H1 (cell line): ENCODE data around the gene TTLL5. TPM values are rescaled to one million over a fixed set of nuclear protein-coding genes. Genes with fewer than 3 reads are reported as not detected.

Source experiments
- CTCF ChIA-PET: fragments of 300-600 bp; sonication (Branson Sonifier 250); formaldehyde crosslinking; loops from one replicate; lab custom pipeline; 2021; ENCODE audit not compliant: partially characterized antibody; lab: Charles Lee
- POLR2A ChIA-PET: fragments of 300-600 bp; sonication (Branson Sonifier 250); formaldehyde crosslinking; loops from one replicate; lab custom pipeline; 2021; ENCODE audit warnings: inconsistent platforms; ENCODE audit not compliant: partially characterized antibody; lab: Charles Lee
- DNase-seq, 2 experiments: peaks; one replicate each; pipeline versions ENCODE4 v3.0.0 to v3.0.0-alpha.2; 2010 to 2022; ENCODE audit warnings: low spot score in 2 of 2, low read depth in 1 of 2, mixed read lengths in 1 of 2
- FAIRE-seq: peaks from 2 replicates; lab custom pipeline; 2011; peaks lifted over from hg19 to GRCh38; lab: Jason Lieb, UNC
- H2AFZ ChIP-seq: 2 replicates; pipeline ENCODE4 v1.8.1; 2012; ENCODE audit warnings: low read length, inconsistent platforms
- H2AK5ac ChIP-seq: 2 replicates; pipeline ENCODE4 v1.6.1; 2013; ENCODE audit warnings: low read depth, low read length
- H2BK120ac ChIP-seq: replicated peaks from 2 replicates; pipeline ENCODE3; 2013; ENCODE audit warnings: low read depth, low read length, inconsistent platforms
- H2BK12ac ChIP-seq: 2 replicates; pipeline ENCODE4 v1.6.1; 2013; ENCODE audit warnings: low read depth, low read length
- H2BK15ac ChIP-seq: 2 replicates; pipeline ENCODE4 v1.6.1; 2013; ENCODE audit warnings: low read length
- H2BK20ac ChIP-seq: 2 replicates; pipeline ENCODE4 v1.6.1; 2013; ENCODE audit warnings: low read length
- H2BK5ac ChIP-seq: 2 replicates; pipeline ENCODE4 v1.6.1; 2013; ENCODE audit warnings: low read depth, low read length
- H3K14ac ChIP-seq: 2 replicates; pipeline ENCODE4 v1.6.1; 2013; ENCODE audit warnings: inconsistent platforms; ENCODE audit not compliant: insufficient read length
- H3K18ac ChIP-seq: 2 replicates; pipeline ENCODE4 v1.6.1; 2013; ENCODE audit warnings: low read length; ENCODE audit errors: extremely low read depth
- H3K23ac ChIP-seq: 2 replicates; pipeline ENCODE4 v1.6.1; 2013; ENCODE audit warnings: inconsistent platforms; ENCODE audit not compliant: insufficient read length
- H3K23me2 ChIP-seq: 2 replicates; pipeline ENCODE4 v1.6.1; 2013; ENCODE audit warnings: low read depth, low read length
- H3K27ac ChIP-seq: 2 replicates; pipeline ENCODE4 v1.6.1; 2011; ENCODE audit warnings: low read depth, low read length, inconsistent platforms
- H3K27me3 ChIP-seq, 4 experiments: replicated peaks in 1 of 4; 1 replicate in 1 of 4; 2 replicates in 3 of 4; pipeline versions ENCODE4 v1.6.1 to v1.8.1; 2011 to 2013; ENCODE audit warnings: low read length in 3 of 4, mild to moderate bottlenecking in 3 of 4, inconsistent platforms in 2 of 4, mixed read lengths in 2 of 4, moderate library complexity in 1 of 4; ENCODE audit not compliant: control insufficient read depth in 3 of 4, insufficient read depth in 3 of 4; ENCODE audit errors: extremely low read depth in 1 of 4
- H3K36me3 ChIP-seq, 4 experiments: 2 replicates each; pipeline versions ENCODE4 v1.6.1 to v1.8.1; 2011 to 2013; ENCODE audit warnings: mild to moderate bottlenecking in 4 of 4, low read length in 3 of 4, moderate library complexity in 2 of 4, control low read depth in 1 of 4, inconsistent platforms in 1 of 4; ENCODE audit not compliant: insufficient read depth in 4 of 4, control insufficient read depth in 2 of 4
- H3K4ac ChIP-seq: replicated peaks from 2 replicates; pipeline ENCODE3; 2013; ENCODE audit warnings: low read length, low read depth, mixed read lengths, inconsistent platforms; ENCODE audit not compliant: insufficient read length
- H3K4me1 ChIP-seq, 4 experiments: replicated peaks in 1 of 4; 1 replicate in 1 of 4; 2 replicates in 3 of 4; pipeline versions ENCODE4 v1.6.1 to v1.8.1; 2011 to 2013; ENCODE audit warnings: low read length in 3 of 4, inconsistent platforms in 2 of 4, mixed read lengths in 1 of 4; ENCODE audit not compliant: insufficient read depth in 4 of 4, control insufficient read depth in 3 of 4
- H3K4me2 ChIP-seq, 2 experiments: 2 replicates each; pipeline versions ENCODE4 v1.6.1 to v1.8.1; 2011 to 2013; ENCODE audit warnings: low read depth in 2 of 2, low read length in 2 of 2, control low read depth in 1 of 2, inconsistent platforms in 1 of 2, mild to moderate bottlenecking in 1 of 2; ENCODE audit not compliant: insufficient read depth in 1 of 2
- H3K4me3 ChIP-seq, 4 experiments: fragments of 200-600, 300-600 bp in 1 of 4; sonication (generic), shearing (Covaris generic), sonication (Bioruptor Twin) in 1 of 4; 2 replicates each; pipeline versions ENCODE4 v1.5.1 to v1.8.1; 2011 to 2016; ENCODE audit warnings: low read length in 4 of 4, low read depth in 3 of 4, control low read depth in 2 of 4, inconsistent platforms in 2 of 4, mild to moderate bottlenecking in 2 of 4, mixed read lengths in 1 of 4, moderate library complexity in 1 of 4; ENCODE audit not compliant: insufficient read depth in 2 of 4; ENCODE audit errors: extremely low read depth in 1 of 4
- H3K56ac ChIP-seq: replicated peaks from 2 replicates; pipeline ENCODE3; 2013; ENCODE audit warnings: low read depth, mild to moderate bottlenecking, mixed read lengths, low read length, inconsistent platforms; ENCODE audit not compliant: insufficient read length
- H3K79me1 ChIP-seq: 2 replicates; pipeline ENCODE4 v1.6.1; 2013; ENCODE audit warnings: low read depth, low read length, control low read depth
- H3K79me2 ChIP-seq, 2 experiments: 2 replicates each; pipeline versions ENCODE4 v1.6.1 to v1.8.1; 2012 to 2013; ENCODE audit warnings: low read length in 2 of 2, mild to moderate bottlenecking in 2 of 2, inconsistent platforms in 1 of 2; ENCODE audit not compliant: insufficient read depth in 2 of 2, control insufficient read depth in 1 of 2
- H3K9ac ChIP-seq, 4 experiments: replicated peaks in 1 of 4; 1 replicate in 1 of 4; 2 replicates in 3 of 4; pipeline versions ENCODE4 v1.6.1 to v1.8.1; 2011 to 2013; ENCODE audit warnings: low read depth in 3 of 4, low read length in 3 of 4, control low read depth in 2 of 4, mild to moderate bottlenecking in 2 of 4, moderate library complexity in 2 of 4, inconsistent platforms in 1 of 4; ENCODE audit errors: extremely low read depth in 1 of 4
- H3K9me3 ChIP-seq, 2 experiments: 2 replicates each; pipeline versions ENCODE4 v1.6.1 to v1.8.1; 2012 to 2013; ENCODE audit warnings: mild to moderate bottlenecking in 2 of 2, moderate library complexity in 2 of 2, control low read depth in 1 of 2, inconsistent platforms in 1 of 2, low read depth in 1 of 2, low read length in 1 of 2, mixed read lengths in 1 of 2; ENCODE audit not compliant: insufficient read depth in 2 of 2
- H4K20me1 ChIP-seq, 2 experiments: replicated peaks in 1 of 2; 2 replicates each; pipeline versions ENCODE3 to v1.8.1; 2011 to 2013; ENCODE audit warnings: inconsistent platforms in 2 of 2, low read length in 2 of 2, mild to moderate bottlenecking in 1 of 2; ENCODE audit not compliant: insufficient read depth in 2 of 2, control insufficient read depth in 1 of 2
- H4K5ac ChIP-seq: 2 replicates; pipeline ENCODE4 v1.6.1; 2013; ENCODE audit warnings: low read length, low read depth, mixed read lengths, inconsistent platforms; ENCODE audit not compliant: insufficient read length
- H4K8ac ChIP-seq: 2 replicates; pipeline ENCODE4 v1.8.0; 2013; ENCODE audit warnings: mild to moderate bottlenecking, moderate library complexity, low read length, inconsistent platforms; ENCODE audit not compliant: insufficient read depth; ENCODE audit errors: extremely low read depth
- H4K91ac ChIP-seq: replicated peaks from 2 replicates; pipeline ENCODE3; 2013; ENCODE audit warnings: low read length, mixed read lengths, inconsistent platforms; ENCODE audit not compliant: insufficient read length
- GABPA ChIP-seq: IDR thresholded peaks from 2 replicates; pipeline ENCODE4 v1.6.1; 2011; ENCODE audit warnings: mild to moderate bottlenecking, low read length, moderate library complexity, borderline replicate concordance; ENCODE audit not compliant: insufficient read depth
- KDM4A ChIP-seq: IDR thresholded peaks from one replicate; pipeline ENCODE4 v1.7.1; 2012; ENCODE audit warnings: low read depth, mild to moderate bottlenecking, moderate library complexity, low read length, inconsistent platforms; ENCODE audit not compliant: severe bottlenecking
- NANOG ChIP-seq: IDR thresholded peaks from 2 replicates; pipeline ENCODE4 v1.6.1; 2011; ENCODE audit warnings: low read length, low read depth, mild to moderate bottlenecking, inconsistent platforms; ENCODE audit not compliant: insufficient read depth, poor library complexity, severe bottlenecking
- POLR2A ChIP-seq, 2 experiments: IDR thresholded peaks; 1 replicate in 1 of 2; 2 replicates in 1 of 2; pipeline ENCODE4 v1.6.1; 2011; ENCODE audit warnings: low read depth in 2 of 2, low read length in 2 of 2, mild to moderate bottlenecking in 2 of 2; ENCODE audit errors: control extremely low read depth in 1 of 2
- RNF2 ChIP-seq: fragments of 200-900, 300-1000 bp; sonication (generic); IDR thresholded peaks from 2 replicates; pipeline ENCODE4 v1.7.1; 2016; ENCODE audit warnings: borderline replicate concordance, low read depth, mild to moderate bottlenecking, antibody characterized with exemption, low read length; ENCODE audit not compliant: poor library complexity, severe bottlenecking; ENCODE audit errors: missing control alignments
- RXRA ChIP-seq: IDR thresholded peaks from 2 replicates; pipeline ENCODE4 v1.6.1; 2011; ENCODE audit warnings: low read depth, mild to moderate bottlenecking, low read length, moderate library complexity; ENCODE audit not compliant: insufficient read depth
- SIN3A ChIP-seq, 2 experiments: IDR thresholded peaks in 1 of 2; conservative IDR thresholded peaks in 1 of 2; 2 replicates each; pipeline ENCODE4 v1.6.1; 2011 to 2012; ENCODE audit warnings: low read length in 2 of 2, improper control_type of control experiment in 1 of 2, low read depth in 1 of 2, mild to moderate bottlenecking in 1 of 2
- SP1 ChIP-seq: IDR thresholded peaks from 2 replicates; pipeline ENCODE4 v1.6.1; 2011; ENCODE audit warnings: low read depth, low read length
- SP4 ChIP-seq: IDR thresholded peaks from 2 replicates; pipeline ENCODE4 v1.6.1; 2012; ENCODE audit warnings: low read length, inconsistent platforms
- SUZ12 ChIP-seq: fragments of 200-600 bp; sonication (generic); IDR thresholded peaks from 2 replicates; pipeline ENCODE4 v1.6.1; 2012; ENCODE audit warnings: mild to moderate bottlenecking, inconsistent platforms, low read length, moderate library complexity, mixed read lengths
- TCF12 ChIP-seq: IDR thresholded peaks from 2 replicates; pipeline ENCODE4 v1.6.1; 2011; ENCODE audit warnings: low read depth, mild to moderate bottlenecking, low read length
- WGBS, 2 experiments: shearing (Covaris generic) in 1 of 2; methylation state at CpG; one replicate each; pipeline versions ENCODE4 v1.1.6 to v1.1.7; 2013 to 2015; ENCODE audit warnings: low lambda C conversion rate in 2 of 2, mixed read lengths in 2 of 2, inconsistent platforms in 1 of 2, low coverage in 1 of 2, missing lambda C conversion rate in 1 of 2; ENCODE audit not compliant: insufficient replicate concordance in 2 of 2, insufficient coverage in 1 of 2, insufficient read length in 1 of 2; ENCODE audit errors: extremely low coverage in 1 of 2, missing lambda C conversion rate in 1 of 2; 5-methylcytosine and 5-hydroxymethylcytosine counted together
- polyA plus RNA-seq, 7 experiments: library from polyadenylated mRNA; depleted of rRNA in 3 of 7; stranded (reverse) in 5 of 7; unstranded in 2 of 7; fragments of >200 nt in 5 of 7; fragments of 200-250 nt in 2 of 7; gene quantifications; 1 replicate in 5 of 7; 2 replicates in 1 of 7; 4 replicates in 1 of 7; pipeline versions ENCODE4 v1.2.1 to v1.2.3, GENCODE V29; 2011 to 2013; ENCODE audit warnings: missing spikeins in 2 of 7, mixed read lengths in 2 of 7
- total RNA-seq: library from RNA; stranded (reverse); fragmentation: NEBNext Ultra II Directional; extraction: Animal tissue kit (Norgen Biotek cat#: 25700); gene quantifications from 2 replicates; pipeline ENCODE4 v1.2.1, GENCODE V29; 2021

TTLL5 gene
- total and polyA plus RNA-seq, 2 of the 8 experiments (the other 6 are each of a cell fraction or from before 2014, with no cell fraction given), result 16.1 to 45.9 TPM

- Histone ChIP-seq H3K9ac (no peak overlapping the region), H4K20me1 (peaks cover 0 to 2% of the 10 kb centered on the region in 2 experiments), H3K27ac (no peak overlapping the region), H3K79me1 (no peaks in the 10 kb centered on the region), H3K23me2 (no peaks in the 10 kb centered on the region), H3K79me2 (no peaks in the 10 kb centered on the region), H3K9me3 (no peaks in the 10 kb centered on the region), H2BK15ac (no peak overlapping the region), H3K4me3 (no peak overlapping the region), H2AFZ (no peak overlapping the region), H3K36me3 (peaks cover 3 to 27% (median 10%) of the 10 kb centered on the region in 4 experiments; a peak in 7 of 8 replicates), H3K4me2 (no peak overlapping the region), H3K23ac (no peak overlapping the region), H4K91ac (no peak overlapping the region), H3K4me1 (no peaks in the 10 kb centered on the region), H3K4ac (no peak overlapping the region), H2AK5ac (no peak overlapping the region), H2BK5ac (no peak overlapping the region), H3K18ac (no peak overlapping the region), H3K27me3 (no peaks in the 10 kb centered on the region), H4K8ac (no peak overlapping the region), H2BK12ac (no peak overlapping the region), H4K5ac (no peak overlapping the region), H3K56ac (no peak overlapping the region), H2BK120ac (no peak overlapping the region), H2BK20ac (no peak overlapping the region), H3K14ac (no peak overlapping the region)
- TF ChIP-seq SP4 (no peak), TCF12 (no peak), RXRA (no peak), GABPA (no peak), POLR2A (IDR thresholded peaks at IDR 0.05; ENCODE audit: control extremely low read depth in 1 of 2, low read depth in 2 of 2, low read length in 2 of 2) (no peak), SUZ12 (no peak), SP1 (no peak), KDM4A (no peak), SIN3A (conservative IDR thresholded peaks at IDR 0.05 in 1 of 2, IDR thresholded peaks at IDR 0.05 in 1 of 2; ENCODE audit: low read depth in 1 of 2, low read length in 2 of 2) (no peak), NANOG (no peak), RNF2 (no peak)
- DNase-seq (no peak), FAIRE-seq (no peak)
- ChIA-PET CTCF (no interaction called here), POLR2A (no interaction called here)
- 86% methylated on average over 3 of the region's 3 CpGs; no CpG with 5 or more reads in 1 of the 2 experiments for WGBS, 2 experiments
These were observed 123.3 kb downstream of the TTLL5 start for GRCh38 chr14:75784314-75784686.
